ENCODE measurements around the gene IDH2. TPM values are rescaled to one million over a fixed set of nuclear protein-coding genes. Genes with fewer than 3 reads are reported as not detected.

The IDH2 gene
- total RNA-seq, 1 donor from 2014 or later = 79.1 TPM

- H3K27me3 ChIP-seq (ENCODE audit: control insufficient read depth, insufficient read depth, low read length) = no peaks in the 10 kb centered on the region
- H3K36me3 ChIP-seq (ENCODE audit: control insufficient read depth, insufficient read depth, low read length) = no peaks in the 10 kb centered on the region
- no peak for TF ChIP-seq CTCF (IDR thresholded peaks at IDR 0.05; ENCODE audit: insufficient read depth, low read length, poor library complexity, severe bottlenecking)
- H3K4me3 ChIP-seq (ENCODE audit: low read depth, low read length) = no peak overlapping the region
- no peak for DNase-seq (ENCODE audit: low read depth)
Observed at GRCh38 chr15:90106522-90107117, 4.4 kb upstream of the IDH2 start.

GRCh38 chr15:90105521-90105920, 3.3 kb upstream of the IDH2 start:
- Histone ChIP-seq H3K4me3 (ENCODE audit: low read depth, low read length) (no peak overlapping the region), H3K27me3 (ENCODE audit: control insufficient read depth, insufficient read depth, low read length) (no peaks in the 10 kb centered on the region), H3K36me3 (ENCODE audit: control insufficient read depth, insufficient read depth, low read length) (no peaks in the 10 kb centered on the region)
- DNase-seq (ENCODE audit: low read depth) = no peak
- no peak for TF ChIP-seq CTCF (IDR thresholded peaks at IDR 0.05; ENCODE audit: insufficient read depth, low read length, poor library complexity, severe bottlenecking)

- H3K27me3 ChIP-seq (ENCODE audit: control insufficient read depth, insufficient read depth, low read length) = no peaks in the 10 kb centered on the region
- no peak for DNase-seq (ENCODE audit: low read depth)
- no peaks in the 10 kb centered on the region for H3K36me3 ChIP-seq (ENCODE audit: control insufficient read depth, insufficient read depth, low read length)
- no peak for TF ChIP-seq CTCF (IDR thresholded peaks at IDR 0.05; ENCODE audit: insufficient read depth, low read length, poor library complexity, severe bottlenecking)
- no peak overlapping the region for H3K4me3 ChIP-seq (ENCODE audit: low read depth, low read length)
Observed at GRCh38 chr15:90104551-90104950, 2.3 kb upstream of the IDH2 start.

GRCh38 chr15:90103701-90104329, 1.5 kb upstream of the IDH2 start:
- H3K4me3 ChIP-seq (ENCODE audit: low read depth, low read length) = no peak overlapping the region

GRCh38 chr15:90101130-90101968, 919 bp downstream of the IDH2 start:
- peak overlapping the region; percentile 62 for H3K4me3 ChIP-seq (ENCODE audit: low read depth, low read length)
- no peak for DNase-seq (ENCODE audit: low read depth)
- no peaks in the 10 kb centered on the region for H3K27me3 ChIP-seq (ENCODE audit: control insufficient read depth, insufficient read depth, low read length)
- no peak for TF ChIP-seq CTCF (IDR thresholded peaks at IDR 0.05; ENCODE audit: insufficient read depth, low read length, poor library complexity, severe bottlenecking)
- H3K36me3 ChIP-seq (ENCODE audit: control insufficient read depth, insufficient read depth, low read length) = no peaks in the 10 kb centered on the region

More at GRCh38 chr15:90103701-90104329, 1.5 kb upstream of the IDH2 start:
- no peaks in the 10 kb centered on the region for H3K36me3 ChIP-seq (ENCODE audit: control insufficient read depth, insufficient read depth, low read length)
- H3K27me3 ChIP-seq (ENCODE audit: control insufficient read depth, insufficient read depth, low read length) = no peaks in the 10 kb centered on the region
- no peak for TF ChIP-seq CTCF (IDR thresholded peaks at IDR 0.05; ENCODE audit: insufficient read depth, low read length, poor library complexity, severe bottlenecking)
- DNase-seq (ENCODE audit: low read depth) = no peak
